HTERT RPE-1 (cell line): ENCODE results near the gene CRYBG3.
"Not testable (repeated sequence)": the region's sequence is repeated elsewhere in the genome, so short reads cannot be mapped to it uniquely, and the experiment has no call there.

Experiments
- in situ Hi-C: fragments of 300-500 bp; cut with MboI; formaldehyde crosslinking; loops from 4 replicates; pipeline ENCODE4 v1.14.3; 2020; ENCODE audit warnings: low sequenced_read_pairs

CRYBG3 gene

DNA sequence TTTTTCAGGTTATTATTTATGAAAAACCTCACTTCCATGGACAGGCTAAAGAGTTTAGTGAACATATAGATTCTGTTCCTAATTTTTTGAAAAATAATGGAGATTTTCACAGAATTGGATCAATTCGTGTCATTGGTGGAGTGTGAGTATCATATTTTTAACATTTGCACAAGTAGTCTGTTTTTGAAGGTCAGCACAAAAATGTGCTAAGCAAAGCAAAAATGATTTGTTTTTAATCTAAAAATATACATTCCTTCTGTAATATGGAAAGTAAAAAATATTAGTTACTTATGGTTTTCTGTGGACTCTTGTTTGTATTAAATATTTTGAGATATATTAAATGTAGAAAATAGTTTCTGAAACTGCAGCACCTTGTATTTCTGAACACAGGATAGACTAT, 71.0 kb downstream of the CRYBG3 start:
- in situ Hi-C loops: no loop called here

DNA sequence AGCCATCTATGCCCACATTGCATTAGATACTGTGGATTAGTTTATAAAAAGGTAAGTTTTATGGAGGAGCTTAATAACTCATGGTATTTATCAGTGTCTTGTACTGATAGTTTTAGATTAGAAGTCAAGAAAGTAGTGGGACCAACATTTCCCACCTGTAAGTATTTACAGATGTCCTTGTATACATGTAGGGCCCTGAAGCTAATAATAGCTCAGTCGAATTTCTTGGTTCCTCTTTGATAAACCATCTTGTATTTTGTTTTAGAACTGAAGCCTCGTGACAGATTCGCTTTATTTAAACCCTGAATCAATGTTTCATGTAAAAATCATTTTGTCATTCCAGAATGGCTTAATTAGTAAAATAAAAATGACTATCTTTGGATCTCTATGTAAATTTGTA, 73.4 kb downstream of the CRYBG3 start:
- in situ Hi-C loops: no loop called here

DNA sequence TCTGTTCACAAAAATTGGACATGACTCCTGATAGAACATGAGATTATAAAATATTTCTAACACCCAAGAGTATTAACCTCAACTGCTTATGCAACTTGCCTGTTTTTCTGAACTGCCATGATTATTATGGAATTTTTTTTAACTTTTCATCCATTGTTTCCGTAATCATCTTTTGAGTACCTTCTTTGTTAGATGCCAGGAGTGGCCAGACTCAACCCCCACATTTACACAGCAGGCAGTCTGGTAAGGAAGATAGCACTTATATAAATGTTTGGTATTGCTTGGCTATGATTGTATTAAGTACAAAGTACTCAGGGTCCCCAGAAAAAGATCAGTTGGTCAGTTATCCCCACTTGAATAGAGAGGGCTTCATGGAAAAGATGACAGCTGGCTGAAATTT, 74.3 kb downstream of the CRYBG3 start:
- in situ Hi-C loops: no loop called here

DNA sequence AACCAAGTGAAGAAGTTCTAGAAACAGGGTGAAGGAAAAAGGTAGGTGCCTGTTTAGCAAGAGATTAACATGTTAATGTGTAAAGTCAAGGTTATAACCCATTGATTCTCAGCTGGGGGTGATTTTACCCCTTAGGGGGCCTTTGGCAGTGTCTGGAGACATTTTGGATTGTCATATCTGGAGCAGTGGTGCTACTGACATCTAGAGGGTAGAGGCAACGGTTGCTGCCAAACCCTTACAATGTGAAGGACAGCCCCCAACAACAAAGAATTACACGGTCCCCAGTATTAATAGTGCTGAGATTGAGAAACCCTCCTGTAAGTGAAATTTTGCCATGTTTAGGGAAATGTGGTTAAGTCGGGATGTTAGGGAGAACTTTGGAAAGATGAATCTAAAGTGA, 74.7 kb downstream of the CRYBG3 start:
- in situ Hi-C loops: no loop called here

DNA sequence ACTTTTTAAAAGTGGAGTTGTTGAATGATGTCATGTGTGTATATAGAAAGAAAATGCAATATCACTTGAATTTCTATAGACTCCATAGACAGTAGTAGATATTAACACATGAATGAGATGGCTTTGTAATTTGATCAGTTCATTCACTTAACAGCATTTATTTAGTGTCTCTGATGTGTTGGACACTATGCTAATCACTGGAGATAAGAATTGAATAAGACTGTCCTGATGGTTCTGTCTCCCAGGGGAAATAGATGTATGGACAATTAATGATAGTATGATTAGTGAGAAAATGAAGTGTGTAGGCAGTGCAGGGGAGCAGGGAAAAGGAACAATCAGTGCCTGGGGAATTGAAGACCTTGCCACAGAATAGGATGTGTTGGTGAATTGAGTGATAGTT, 77.5 kb downstream of the CRYBG3 start:
- in situ Hi-C loops: no loop called here

DNA sequence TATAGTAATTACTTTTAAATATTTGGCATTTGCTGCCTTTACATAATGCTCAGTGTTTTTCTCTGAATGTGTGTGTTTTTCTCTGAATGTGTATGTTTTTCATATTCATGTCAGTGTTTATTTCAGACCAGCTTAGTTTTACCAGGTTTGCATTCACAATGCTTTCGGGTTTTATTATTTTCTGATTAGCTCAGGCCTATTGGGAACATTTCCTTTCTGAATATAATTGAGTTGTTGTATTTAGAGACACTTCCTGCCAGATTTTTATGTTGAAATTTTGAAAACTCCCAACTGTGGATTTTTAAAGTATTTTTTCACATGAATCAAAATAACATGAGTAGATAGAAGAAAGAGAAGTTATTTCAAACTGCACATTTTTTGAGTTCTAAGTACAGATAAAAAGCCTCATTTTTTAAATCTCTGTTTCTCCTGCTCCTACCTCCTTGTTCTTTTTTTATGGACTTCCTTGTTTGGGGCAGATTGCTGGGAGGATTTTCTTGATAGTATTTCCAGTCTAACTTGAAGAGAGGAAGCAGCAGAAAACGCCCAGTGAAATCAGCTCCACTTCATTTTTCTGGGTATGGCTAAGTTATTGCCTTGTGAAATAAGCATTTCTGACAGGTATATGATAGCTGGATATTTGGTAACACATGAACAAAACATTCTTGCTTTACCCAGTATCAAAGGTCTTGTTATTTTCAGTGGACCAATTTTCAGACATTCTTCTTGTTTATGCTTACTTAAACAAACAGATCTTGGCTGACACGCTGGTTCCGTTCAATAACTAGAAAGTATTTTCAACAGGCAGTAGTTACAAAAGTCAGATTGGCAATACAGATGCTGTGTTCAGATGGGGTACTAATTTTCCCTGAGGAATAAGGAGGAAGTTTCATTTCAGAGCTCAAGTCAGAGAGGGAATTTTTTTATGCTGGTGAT, 79.8 kb downstream of the CRYBG3 start:
- in situ Hi-C loops: no loop called here

DNA sequence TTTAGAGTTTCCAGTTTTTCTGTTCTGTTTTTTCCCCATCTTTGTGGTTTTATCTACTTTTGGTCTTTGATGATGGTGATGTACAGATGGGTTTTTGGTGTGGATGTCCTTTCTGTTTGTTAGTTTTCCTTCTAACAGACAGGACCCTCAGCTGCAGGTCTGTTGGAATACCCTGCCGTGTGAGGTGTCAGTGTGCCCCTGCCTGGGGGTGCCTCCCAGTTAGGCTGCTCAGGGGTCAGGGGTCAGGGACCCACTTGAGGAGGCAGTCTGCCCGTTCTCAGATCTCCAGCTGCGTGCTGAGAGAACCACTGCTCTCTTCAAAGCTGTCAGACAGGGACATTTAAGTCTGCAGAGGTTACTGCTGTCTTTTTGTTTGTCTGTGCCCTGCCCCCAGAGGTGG, 88.0 kb downstream of the CRYBG3 start:
- in situ Hi-C loops: not testable (repeated sequence)

DNA sequence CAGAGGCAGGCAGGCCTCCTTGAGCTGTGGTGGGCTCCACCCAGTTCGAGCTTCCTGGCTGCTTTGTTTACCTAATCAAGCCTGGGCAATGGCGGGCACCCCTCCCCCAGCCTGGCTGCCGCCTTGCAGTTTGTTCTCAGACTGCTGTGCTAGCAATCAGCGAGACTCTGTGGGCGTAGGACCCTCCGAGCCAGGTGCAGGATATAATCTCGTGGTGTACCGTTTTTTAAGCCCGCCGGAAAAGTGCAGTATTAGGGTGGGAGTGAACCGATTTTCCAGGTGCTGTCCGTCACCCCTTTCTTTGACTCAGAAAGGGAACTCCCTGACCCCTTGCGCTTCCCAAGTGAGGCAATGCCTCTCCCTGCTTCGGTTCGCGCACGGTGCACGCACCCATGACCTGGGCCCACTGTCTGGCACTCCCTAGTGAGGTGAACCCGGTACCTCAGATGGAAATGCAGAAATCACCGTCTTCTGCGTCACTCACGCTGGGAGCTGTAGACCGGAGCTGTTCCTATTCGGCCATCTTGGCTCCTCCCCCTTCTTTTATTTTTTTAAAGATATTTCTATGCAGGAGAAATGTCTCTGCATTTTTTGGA, 88.5 kb downstream of the CRYBG3 start:
- in situ Hi-C loops: not testable (repeated sequence)

DNA sequence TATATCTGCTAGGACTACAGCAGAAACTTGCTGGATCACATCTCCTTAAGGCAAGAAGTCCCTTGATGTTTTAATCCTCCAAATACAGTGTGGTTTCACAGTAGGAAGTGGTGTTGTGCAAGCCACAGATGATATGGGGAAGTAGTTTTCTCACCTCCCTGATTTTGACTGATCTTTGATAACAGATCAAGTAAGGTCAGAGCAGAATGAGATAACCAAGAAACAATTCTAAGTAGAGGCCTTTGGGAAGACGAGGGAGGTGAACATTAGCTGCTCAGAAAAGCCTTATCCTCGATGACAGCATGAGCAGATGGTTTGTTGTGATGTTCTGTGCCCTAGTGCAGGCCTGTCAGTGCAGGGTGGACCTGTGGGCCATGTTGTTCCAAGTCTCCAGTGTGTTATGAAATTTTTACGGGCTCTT, 89.1 kb downstream of the CRYBG3 start:
- in situ Hi-C loops: no loop called here

DNA sequence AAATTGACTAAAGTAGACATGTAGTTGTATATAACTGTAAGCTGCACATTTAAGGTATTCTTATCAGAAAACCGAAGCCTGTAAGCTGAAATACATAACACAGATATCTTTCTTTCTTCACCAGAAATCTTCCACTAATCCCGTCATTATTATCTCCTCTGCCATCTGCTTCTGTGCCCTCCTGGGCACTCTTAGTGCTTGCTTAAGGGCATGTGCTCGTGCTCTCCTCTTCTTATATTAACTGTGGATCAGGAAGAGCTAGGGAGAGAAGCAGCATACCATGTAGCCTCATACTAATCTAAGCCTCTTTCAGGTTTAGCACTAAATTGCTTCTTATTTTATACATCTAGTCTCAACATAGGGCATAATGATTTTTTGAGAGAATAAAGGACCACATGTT, 89.6 kb downstream of the CRYBG3 start:
- in situ Hi-C loops: no loop called here

DNA sequence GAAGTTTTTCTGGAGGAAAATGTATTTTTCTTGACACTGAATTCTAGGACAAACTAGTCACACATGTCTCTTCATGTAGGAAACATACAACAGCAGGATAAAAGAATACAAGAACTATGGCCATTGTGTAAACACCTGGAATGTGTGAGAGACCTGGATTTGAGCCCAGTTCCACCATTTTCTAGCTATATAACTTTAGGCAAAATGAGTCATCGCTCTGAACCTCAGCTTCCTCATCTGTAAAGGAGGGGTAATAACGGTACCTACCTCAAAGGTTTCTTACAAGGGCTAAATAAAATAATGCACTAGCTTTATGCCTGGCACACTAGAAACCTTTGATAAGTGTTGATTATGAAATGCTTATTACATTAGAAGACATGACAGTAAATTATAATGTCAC, 92.6 kb downstream of the CRYBG3 start:
- in situ Hi-C loops: no loop called here

DNA sequence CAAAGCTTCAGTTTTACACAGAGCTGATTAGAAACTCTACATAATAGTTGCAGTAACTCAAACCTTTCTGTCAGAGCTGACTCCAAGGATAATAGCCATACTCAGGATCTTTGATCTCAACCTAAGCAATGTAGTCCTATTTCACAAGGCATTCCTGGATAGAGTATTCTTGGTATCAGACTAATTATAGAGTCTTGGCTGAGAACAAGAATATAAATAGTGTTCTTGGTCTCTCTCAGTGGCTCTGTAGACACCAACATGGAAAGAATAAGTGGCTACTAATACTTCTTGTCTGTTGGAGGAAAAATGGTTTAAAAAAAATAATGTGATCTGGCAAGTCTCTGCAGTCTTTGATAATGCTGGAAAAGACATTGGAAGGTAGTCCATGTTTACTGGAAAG, 94.8 kb downstream of the CRYBG3 start:
- in situ Hi-C loops: no loop called here

DNA sequence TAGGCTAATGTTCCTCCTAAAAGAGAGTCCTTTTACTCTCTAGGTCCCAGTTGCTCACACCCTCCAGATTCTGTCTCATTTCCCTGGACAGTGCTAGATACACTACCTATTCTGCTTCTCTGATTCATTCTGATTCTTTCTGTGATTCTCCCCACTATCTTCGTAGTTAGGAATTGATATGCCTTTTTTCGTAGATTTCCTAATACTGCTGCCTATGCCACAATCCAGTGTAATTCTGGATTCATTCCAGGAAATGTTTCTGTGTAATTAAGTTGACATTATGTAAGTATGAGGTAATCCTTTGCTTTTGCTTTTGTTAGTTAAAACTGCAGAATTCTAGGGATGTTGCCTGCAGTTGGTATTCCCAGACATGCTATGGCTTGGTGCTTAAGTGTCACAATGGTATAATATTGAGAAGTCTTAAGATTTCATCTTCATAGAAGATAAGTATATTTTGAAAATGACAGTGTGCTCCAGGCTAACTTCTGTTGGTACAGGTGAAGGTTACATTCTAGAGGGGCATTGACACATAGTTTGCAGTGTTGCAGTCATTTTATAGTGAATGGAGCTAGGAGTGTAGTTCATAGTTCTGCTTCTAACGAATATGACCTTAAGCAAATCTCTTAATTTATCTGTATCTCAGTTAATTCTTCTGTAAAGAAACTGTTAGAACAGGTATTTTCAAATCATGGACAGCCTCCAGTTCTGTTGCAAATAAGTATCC, 96.2 kb downstream of the CRYBG3 start:
- in situ Hi-C loops: no loop called here

DNA sequence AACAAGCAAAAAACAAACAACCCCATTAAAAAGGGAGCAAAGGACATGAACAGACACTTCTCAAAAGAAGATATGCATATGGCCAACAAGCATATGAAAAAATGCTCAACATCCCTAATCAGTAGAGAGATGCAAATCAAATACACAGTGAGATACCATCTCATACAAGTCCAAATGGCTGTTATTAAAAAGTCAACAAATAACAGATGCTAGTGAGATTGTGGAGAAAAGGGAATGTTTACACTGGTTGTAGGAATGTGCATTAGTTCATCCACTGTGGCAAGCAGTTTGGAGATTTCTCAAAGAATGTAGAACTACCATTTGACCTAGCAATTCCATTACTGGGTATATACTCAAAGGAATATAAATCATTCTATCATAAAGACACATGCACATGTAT, 105.9 kb downstream of the CRYBG3 start:
- in situ Hi-C loops: no loop called here

DNA sequence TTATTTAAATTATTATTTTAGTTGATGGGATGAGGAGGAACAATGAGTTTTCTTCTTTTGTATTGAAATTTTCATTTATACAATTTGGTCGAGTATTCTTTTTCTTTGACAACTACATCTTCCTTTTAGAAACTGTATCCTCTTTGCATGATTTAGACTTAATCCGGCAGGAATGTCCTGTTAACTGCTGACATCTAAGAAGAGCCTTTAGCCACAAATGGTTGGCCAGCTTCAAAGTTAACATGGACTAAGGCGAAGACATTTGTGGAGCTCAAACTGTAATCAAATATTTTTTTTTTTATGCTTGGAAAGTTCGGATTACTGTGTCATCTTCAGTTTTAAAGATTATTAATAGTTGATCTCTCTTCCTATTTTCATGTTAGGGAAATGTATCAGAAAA, 107.2 kb downstream of the CRYBG3 start:
- in situ Hi-C loops: no loop called here

DNA sequence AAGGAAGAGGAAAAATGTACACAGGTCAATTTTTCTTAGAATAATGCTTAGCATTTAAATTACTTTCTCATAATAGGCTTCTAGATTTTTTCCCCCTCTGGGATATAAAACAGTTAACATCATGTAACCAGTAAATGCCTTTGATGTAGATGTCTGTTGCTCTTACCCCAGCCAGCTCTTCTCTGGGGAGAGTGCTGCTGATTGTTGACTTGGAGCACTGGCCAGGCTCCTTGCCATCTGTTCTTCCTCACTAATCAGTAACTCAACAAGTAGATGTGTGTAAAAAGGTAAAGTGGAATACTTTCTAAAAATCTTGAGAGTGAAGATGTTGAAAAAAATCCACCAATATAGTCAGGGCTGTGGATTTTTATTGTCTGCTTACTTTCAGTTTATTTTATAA, 108.2 kb downstream of the CRYBG3 start:
- in situ Hi-C loops: no loop called here

DNA sequence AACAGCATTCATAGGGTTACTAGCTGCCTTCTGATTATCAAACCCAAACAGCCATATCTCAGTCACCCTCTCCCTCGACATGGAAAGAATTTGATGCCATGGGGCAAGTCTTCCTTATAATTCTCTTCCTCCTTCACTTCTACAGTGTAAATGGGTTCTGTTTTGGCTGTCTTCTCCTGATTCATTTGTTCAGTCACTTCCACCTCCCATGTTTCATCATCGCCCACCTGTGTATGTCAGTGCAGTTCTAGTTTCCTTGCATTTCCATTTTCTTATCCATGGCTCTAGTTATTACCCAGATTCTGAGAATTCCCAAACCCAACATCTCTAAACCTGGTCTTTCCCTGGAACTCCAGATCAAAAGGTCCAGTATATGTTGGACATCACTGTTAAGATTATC, 109.4 kb downstream of the CRYBG3 start:
- in situ Hi-C loops: no loop called here

DNA sequence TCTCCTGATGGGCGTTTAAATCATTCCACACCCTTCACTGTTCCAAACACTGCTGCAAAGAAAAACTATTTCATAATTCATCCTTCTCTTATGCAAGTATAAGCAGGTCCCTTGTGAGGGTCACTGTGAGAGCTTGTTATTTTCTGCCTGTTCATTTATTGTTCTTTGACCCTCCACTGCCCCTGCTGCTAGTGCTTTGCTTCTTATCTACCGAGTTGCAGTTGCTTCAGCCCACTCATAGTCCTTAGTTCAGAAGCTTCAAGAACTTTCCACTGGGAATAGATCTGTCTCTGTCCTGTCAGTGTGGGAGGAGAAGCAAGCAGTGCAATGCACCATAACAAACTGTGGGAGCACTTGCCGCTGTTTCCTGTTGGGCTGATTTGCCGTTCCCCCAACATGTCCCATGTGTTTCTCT, 110.6 kb downstream of the CRYBG3 start:
- in situ Hi-C loops: no loop called here

DNA sequence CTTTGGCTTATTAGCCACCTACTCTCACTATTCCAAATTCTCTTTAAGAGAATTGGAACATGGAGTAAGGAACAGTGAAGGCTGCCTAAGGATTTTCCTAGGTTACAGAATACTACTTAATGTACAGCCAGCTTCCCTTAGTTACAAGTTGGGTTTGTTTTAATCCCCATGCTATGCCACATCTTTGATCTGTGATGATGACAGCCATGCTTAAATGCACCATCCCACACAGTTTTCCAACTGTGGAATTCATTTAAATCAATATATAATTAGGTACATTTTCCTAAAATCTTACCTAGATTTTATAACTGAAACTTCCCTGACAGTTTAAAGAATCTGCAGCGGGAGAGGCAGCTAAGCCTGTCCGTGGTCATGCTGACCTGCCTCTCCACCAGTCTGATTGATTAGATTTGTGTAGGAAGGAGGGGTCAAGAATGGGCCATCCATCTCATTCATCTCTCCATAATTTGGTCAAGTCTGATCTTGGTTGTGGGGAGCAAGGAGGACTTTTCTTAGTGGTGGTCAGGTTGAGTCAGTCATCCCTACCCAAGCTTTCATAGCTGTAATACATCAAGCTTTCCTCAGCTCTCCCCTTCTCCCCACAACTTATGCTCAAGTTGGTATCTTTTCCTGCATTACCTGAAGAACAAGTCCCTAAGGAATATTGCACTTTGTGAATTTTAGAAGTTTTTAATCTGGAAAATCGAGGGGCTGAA, 113.3 kb downstream of the CRYBG3 start:
- in situ Hi-C loops: no loop called here

DNA sequence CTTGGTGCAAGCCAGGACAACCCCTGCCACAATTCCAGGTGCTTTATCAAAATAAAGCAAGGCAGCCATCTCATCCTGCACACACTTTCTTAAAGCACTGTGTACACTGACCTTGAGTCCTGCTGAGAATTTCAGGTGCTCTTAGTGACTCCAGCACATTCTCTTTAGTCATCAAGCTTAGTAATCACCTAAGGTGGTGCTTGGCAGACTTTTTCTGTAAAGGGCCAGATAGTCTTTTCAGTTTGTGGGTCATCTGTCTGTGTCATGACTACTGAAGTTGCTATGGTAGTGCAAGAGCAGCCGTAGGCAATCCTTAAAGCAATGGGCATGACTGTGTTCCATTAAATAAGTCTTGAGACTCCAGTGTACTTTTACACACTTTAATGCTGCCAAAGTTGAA, 114.0 kb downstream of the CRYBG3 start:
- in situ Hi-C loops: no loop called here

DNA sequence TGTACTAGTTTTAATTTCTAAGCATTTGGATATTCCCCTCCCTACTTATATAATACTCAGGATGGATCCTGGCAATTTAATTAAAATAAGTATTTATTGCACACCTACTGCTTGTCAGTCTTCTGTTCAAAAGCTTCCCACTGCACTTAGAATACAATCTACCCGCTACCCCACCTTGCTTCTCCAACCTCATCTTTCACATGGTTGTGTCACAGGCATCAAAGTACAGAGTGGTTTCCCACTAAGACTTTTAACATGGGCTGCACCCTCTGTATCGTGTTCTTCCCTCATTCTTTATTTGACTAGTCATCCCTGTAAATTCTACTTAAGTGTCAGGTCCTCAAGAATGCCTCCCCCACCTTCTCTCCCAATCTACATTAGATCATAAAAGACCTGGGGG, 115.4 kb downstream of the CRYBG3 start:
- in situ Hi-C loops: no loop called here
